GM18873 (cell line): ENCODE results near the gene NHSL2.

ENCODE experiments used
- ATAC-seq: cut with Tn5 transposase; IDR thresholded peaks from one replicate; pipeline ENCODE4 v1.9.1; 2021; ENCODE audit warnings: mild to moderate bottlenecking, moderate library complexity, moderate number of reproducible peaks; ENCODE audit not compliant: unreplicated experiment, low FRiP score

NHSL2 gene

GRCh38 chrX:72100824-72101351, 190.2 kb downstream of the NHSL2 start:
- peak; percentile 72 for ATAC-seq

- no peak for ATAC-seq
These were observed 191.0 kb downstream of the NHSL2 start for GRCh38 chrX:72101597-72102037.

- no peak for ATAC-seq
These were observed 191.5 kb downstream of the NHSL2 start for GRCh38 chrX:72102126-72102525.

GRCh38 chrX:72102760-72103159, 192.1 kb downstream of the NHSL2 start:
- ATAC-seq: no peak

- ATAC-seq: peak; percentile 54
These were observed 194.8 kb downstream of the NHSL2 start for GRCh38 chrX:72105436-72105835.

- no peak for ATAC-seq
These were observed 196.7 kb downstream of the NHSL2 start for GRCh38 chrX:72107320-72107719.

- no peak for ATAC-seq
These were observed 197.4 kb downstream of the NHSL2 start for GRCh38 chrX:72107841-72108595.

- no peak for ATAC-seq
These were observed 198.0 kb downstream of the NHSL2 start for GRCh38 chrX:72108666-72109065.

GRCh38 chrX:72110051-72110875, 199.6 kb downstream of the NHSL2 start:
- ATAC-seq: no peak

GRCh38 chrX:72110876-72111708, 200.4 kb downstream of the NHSL2 start:
- ATAC-seq: no peak

GRCh38 chrX:72113461-72113860, 202.8 kb downstream of the NHSL2 start:
- no peak for ATAC-seq

GRCh38 chrX:72114306-72114705, 203.7 kb downstream of the NHSL2 start:
- ATAC-seq: no peak

- no peak for ATAC-seq
These were observed 204.2 kb downstream of the NHSL2 start for GRCh38 chrX:72114807-72115206.

GRCh38 chrX:72115380-72115779, 204.7 kb downstream of the NHSL2 start:
- ATAC-seq: no peak

- ATAC-seq: no peak
These were observed 207.1 kb downstream of the NHSL2 start for GRCh38 chrX:72117636-72118210.

GRCh38 chrX:72120837-72121236, 210.2 kb downstream of the NHSL2 start:
- no peak for ATAC-seq

- no peak for ATAC-seq
These were observed 210.7 kb downstream of the NHSL2 start for GRCh38 chrX:72121383-72121782.

GRCh38 chrX:72122621-72123337, 212.1 kb downstream of the NHSL2 start:
- no peak for ATAC-seq

GRCh38 chrX:72123471-72124185, 213.0 kb downstream of the NHSL2 start:
- no peak for ATAC-seq
